Nucleus accumbens (tissue), 56 donors: Measurements from ENCODE around the gene NTN1.

ENCODE experiments used
- DNase-seq, 56 donors: peaks; one replicate each; lab custom pipeline; 2025; lab: John Stamatoyannopoulos, UW

The NTN1 gene

GRCh38 chr17:9004132-9004960 is 17.0 kb upstream of the NTN1 start:
- no peak for DNase-seq

- DNase-seq = no peak
These were observed 16.4 kb upstream of the NTN1 start for GRCh38 chr17:9004961-9005285.

DNA sequence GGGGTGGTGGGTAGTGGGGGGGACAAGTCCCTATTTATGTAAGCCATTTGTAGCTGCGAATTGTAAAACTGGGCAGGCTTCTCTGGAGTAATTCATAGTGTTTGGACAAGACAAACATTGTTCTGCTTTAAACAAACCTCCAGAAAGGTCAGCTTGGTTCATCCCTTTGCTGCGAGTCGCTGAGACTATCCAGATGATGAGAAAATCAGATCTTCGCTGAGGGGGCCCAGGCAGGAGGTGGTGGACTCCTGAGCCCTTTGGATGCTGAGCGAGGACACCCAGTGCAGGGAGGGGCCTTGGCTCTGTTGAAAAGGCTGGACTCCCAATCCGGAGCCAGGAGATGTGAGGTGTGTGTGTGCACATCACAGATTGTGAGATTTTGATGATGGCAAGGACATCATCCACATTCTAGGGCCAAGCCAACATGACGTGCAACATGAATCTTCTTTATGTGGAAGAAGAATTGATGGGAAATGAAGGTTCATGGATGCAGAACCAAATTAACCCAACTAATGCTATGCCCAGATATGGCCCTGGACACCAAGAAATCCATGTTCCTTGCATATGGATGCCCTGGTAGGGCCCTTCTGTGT is 15.0 kb upstream of the NTN1 start:
- DNase-seq = no peak

DNA sequence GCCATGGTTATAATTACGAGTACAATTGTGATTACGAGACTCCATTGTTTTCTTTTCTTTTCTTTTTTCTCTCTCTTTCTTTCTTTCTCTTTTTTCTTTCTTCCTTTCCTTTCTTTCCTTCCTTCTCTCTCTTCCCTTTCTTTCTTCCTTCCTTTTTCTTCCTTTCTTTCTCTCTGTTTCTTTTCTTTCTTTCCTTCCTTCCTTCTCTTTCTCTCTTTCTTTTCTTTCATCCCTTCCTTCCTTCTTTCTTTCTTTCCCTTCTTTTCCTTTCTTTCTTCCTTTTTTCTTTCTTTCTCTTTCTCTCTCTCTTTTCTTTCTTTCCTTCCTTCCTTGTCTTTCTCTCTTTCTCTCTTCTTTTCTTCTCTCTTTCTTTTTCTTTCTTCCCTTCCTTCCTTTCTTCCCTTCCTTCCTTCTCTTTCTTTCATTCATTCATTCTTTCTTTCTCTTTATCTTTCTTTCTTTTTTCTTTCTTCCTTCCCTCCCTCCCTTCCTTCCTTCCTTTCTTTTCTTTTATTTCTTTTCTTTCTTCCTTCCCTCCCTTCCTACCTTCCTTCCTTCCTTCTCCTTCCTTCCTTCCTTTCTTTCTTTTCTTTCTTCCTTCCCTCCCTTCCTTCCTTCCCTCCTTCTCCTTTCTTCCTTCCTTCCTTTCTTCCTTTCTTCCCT is 14.1 kb upstream of the NTN1 start:
- no peak for DNase-seq

- no peak for DNase-seq
These were observed 12.2 kb upstream of the NTN1 start for GRCh38 chr17:9009096-9009495.

DNA sequence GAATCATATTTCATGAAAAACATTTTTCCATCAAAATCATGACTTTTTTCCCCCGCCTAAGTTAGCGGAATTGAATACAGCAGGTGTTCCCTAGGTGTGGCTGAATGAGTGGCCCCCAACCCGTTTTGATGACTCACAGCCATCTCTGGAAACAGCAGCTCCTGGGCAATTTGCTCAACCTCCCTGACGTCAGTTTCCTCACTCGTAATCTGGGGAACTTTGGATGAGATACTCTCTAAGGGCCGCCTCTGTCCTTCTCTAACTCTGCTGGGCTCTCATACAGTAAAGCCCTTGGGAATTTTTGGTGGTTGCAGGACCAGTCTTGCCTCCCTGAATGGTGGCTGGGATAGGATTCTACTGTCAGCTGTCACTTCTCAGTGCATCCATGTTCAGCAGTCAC is 11.6 kb upstream of the NTN1 start:
- DNase-seq = no peak

DNA sequence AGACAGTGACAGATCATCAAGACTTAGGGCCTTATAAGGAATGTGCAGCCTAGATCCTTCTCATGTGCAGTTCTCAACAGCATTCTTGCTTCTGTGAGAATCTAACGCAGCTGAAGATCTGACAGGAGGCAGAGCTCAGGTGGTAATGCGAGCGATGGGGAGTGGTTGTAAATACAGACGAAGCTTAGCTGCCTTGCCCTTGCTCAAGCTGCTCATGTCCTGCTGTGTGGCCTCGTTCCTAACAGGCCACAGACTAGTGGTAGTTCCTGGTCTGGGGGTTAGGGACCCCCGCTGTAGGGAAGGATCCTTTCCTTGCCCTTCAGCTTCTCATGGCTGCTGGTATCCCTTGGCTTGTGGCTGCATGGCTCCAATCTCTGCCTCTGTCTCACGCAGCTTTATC is 10.3 kb upstream of the NTN1 start:
- no peak for DNase-seq

- no peak for DNase-seq
These were observed 4.3 kb upstream of the NTN1 start for GRCh38 chr17:9016941-9017552.

DNA sequence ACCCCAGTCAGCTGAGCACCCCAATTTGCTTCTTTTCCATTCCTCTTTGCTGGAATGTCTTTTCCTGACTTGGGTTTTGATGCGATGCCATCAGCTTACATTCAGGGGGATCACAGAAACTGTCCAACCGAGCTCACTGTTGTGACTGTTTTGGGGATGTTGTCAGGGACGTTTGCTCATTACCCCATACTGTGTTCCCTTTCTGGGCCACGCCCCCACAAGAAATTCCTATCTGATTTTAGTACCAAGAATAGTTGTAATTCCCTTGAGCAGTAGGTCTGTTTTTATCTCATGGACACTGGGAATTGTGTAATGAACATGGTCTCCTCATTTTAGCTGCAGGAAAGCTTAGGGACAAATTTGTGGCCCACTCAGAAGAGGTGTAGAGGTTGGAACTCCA is 2.6 kb upstream of the NTN1 start:
- DNase-seq = no peak

DNA sequence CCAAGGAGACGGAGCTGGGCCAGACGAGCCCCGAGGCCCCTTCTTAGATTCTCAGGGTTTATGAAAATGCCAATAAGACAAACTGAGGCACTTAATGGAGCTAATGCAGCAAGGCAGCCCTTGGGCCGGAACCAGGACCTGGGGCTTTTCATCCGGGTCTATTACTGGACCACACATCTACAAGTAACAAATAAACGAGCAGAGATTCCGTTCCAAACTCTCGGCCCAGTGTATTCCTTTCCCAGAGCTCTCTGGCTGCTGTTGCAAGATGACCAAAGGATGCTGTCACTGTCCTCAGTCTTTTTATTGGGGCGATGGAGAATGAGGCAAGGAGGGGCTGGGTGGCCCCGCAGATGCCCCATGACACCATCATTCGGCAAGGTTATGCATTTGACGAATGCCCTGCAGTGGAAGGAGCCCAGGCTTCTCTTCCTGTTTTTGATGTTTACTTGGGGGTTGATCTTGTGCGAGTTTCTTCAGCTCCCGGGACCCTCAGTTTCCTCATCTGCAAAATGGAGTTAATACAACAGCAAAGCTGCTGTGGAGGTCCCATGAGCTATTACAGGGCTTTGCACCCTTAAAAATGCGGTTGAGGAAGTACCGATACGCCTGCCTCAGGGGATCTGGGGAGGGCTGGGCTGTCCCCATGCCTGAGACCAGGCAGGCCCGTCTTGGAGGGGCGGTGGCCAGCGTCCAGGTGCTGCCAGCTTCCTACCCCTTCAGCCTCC is 1.1 kb upstream of the NTN1 start:
- no peak for DNase-seq

- DNase-seq = no peak
These were observed 519 bp upstream of the NTN1 start for GRCh38 chr17:9020824-9021157.

DNA sequence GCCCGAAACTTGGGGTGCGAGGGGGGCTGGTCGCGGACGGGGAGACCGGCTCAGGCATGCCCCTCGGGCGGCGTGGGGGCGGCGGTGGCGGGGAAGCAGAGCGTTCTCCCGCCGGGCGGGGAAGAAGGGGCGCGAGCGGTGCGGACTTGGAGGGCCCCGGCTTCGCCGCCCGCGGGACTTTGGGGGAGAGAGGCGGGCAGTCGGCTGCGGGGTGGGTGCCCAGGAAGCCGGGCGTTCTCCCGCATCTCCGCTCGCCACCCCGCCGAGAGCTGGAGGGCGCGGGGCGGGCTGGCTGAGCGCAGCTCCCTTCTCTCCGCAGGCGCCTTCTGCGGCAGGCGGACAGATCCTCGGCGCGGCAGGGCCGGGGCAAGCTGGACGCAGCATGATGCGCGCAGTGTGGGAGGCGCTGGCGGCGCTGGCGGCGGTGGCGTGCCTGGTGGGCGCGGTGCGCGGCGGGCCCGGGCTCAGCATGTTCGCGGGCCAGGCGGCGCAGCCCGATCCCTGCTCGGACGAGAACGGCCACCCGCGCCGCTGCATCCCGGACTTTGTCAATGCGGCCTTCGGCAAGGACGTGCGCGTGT is 772 bp downstream of the NTN1 start:
- DNase-seq = peak in 1 of 56 donors; percentile 21

DNA sequence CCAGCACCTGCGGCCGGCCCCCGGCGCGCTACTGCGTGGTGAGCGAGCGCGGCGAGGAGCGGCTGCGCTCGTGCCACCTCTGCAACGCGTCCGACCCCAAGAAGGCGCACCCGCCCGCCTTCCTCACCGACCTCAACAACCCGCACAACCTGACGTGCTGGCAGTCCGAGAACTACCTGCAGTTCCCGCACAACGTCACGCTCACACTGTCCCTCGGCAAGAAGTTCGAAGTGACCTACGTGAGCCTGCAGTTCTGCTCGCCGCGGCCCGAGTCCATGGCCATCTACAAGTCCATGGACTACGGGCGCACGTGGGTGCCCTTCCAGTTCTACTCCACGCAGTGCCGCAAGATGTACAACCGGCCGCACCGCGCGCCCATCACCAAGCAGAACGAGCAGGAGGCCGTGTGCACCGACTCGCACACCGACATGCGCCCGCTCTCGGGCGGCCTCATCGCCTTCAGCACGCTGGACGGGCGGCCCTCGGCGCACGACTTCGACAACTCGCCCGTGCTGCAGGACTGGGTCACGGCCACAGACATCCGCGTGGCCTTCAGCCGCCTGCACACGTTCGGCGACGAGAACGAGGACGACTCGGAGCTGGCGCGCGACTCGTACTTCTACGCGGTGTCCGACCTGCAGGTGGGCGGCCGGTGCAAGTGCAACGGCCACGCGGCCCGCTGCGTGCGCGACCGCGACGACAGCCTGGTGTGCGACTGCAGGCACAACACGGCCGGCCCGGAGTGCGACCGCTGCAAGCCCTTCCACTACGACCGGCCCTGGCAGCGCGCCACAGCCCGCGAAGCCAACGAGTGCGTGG is 1.5 kb downstream of the NTN1 start:
- peak in 1 of 56 donors; percentile 9 for DNase-seq

- DNase-seq = no peak
These were observed 2.3 kb downstream of the NTN1 start for GRCh38 chr17:9023392-9024218.

DNA sequence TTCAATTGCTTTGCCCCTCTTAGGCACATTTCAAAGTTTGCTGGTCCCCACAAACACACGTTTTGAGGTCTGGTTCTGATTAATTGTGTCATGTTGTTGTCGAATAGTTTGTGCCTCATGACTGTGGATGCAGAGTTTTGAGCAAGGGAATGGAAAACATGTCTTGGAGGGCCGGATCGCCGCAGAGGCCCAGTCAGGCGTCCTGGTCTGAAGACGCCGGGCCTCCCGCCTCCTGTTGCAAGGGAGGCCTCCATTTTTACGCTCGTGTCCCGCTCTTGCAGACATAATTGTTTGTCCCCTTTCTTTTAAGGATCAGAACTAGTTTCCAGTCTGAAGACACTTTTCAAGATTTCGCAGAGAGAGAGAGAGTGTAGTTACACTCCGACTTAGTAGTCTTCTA is 3.2 kb downstream of the NTN1 start:
- DNase-seq = no peak

GRCh38 chr17:9026741-9027140 is 5.4 kb downstream of the NTN1 start:
- no peak for DNase-seq

DNA sequence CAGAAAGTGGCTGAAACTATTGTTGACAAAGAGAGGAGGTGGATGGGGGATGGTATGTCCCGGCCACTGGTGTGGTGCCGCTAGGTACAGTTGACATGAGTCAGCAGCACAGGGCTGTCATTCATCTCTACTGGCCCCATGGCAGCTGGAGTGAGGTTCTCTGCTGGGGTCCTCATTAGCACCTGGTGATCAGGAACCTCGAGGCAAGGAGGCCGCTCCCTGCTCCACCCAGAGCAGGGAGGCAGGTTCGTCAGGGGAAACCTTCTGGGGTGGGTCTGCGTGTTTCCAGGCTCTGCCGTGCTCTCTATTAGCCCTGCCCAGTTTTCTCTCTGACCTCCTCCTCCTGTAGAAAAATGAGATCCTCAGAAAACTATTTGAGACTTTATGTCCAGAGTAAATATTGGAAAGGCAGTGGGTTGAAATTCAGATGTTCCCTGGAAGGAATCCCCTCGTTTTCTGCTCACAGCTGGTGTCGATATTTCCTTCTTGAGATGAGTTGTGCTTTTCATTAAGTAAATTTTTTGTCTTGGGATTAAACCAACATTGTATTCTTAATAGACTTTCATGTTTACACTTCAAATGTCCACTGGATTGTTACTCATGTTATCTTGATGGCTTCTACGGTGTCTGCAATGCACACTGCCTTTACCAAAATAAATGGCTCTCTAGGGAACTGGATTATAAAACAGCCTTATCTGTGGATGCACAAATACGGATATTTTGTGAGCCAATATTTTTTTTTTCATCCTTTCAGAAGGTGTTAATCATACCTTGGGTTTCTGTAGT is 7.1 kb downstream of the NTN1 start:
- DNase-seq = no peak

DNA sequence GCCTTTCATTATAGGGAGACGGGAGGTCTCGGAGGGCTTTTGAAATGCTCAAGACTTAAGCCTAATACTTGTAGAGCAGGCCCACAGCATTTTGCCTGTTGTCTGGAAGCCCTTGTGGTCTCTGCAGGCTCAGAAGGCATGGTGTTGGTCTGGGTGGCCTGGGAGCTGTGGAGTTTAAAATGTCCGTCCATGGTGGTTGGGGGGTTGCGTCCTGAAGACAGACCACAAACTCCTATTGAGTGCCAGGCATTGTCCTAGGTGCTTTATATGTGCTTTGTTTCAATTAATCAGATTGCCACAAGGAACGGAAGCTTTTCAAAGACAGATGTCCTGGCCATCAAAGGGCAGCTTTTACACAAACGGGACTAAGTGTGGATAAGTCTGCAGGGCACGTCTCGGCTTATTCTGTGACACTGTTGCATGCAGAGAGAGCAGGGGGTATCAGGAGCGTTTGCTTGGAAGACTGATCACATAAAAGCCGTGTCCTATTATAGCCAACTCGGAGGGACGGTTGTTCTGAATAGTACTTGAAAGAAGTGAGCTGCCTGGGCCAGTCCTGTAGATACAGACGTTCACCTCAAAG is 7.8 kb downstream of the NTN1 start:
- no peak for DNase-seq
